ENCODE results near the gene VAT1L. TPM values are rescaled to one million over a fixed set of nuclear protein-coding genes. Genes with fewer than 3 reads are reported as not detected.

The VAT1L gene
- total RNA-seq, 1 experiment from 2014 or later: 19.1 TPM

DNA sequence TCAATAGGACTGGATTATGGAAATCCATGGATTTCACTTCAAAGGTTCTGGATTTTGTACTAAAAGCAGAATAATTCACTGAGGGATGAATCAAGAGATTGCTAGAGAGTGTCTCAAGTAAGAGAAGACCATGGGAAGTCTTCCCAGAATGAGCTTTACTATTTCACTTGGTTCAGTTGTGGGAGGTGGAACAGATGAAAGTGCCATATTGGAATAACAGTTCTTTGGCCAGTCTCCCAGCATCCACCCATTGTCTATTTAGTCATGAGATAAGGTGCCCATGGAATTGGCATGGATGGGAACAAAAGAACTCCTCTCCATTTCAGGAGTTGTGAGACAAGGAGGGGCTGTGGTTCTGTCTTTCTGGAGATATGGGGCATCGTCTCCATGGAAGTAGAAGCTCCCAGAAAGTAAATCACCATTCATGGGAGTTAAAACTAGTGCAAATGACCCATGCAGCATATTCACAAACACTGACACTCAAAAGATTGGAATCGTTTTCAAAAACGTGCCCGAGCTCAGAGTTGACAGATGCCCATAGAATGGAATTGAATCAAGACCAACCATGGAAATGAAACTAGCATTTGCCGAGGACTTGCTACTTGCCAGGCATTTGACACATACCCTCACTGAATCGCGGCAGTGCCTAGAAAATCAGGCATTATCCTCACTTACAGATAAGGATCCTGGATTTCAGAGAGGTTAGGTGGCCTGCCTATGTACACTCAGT is 197.8 kb downstream of the VAT1L start (continued):
- TF ChIP-seq NR2C2 (CRISPR knock-in tag; IDR thresholded peaks at IDR 0.05) (no peak), MXD4 (CRISPR knock-in tag; IDR thresholded peaks at IDR 0.05; ENCODE audit: borderline replicate concordance) (no peak), ZBTB21 (CRISPR knock-in tag; IDR thresholded peaks at IDR 0.05; ENCODE audit: borderline replicate concordance) (no peak), FOXJ3 (CRISPR knock-in tag; IDR thresholded peaks at IDR 0.05; ENCODE audit: borderline replicate concordance) (no peak), ZNF232 (CRISPR knock-in tag; IDR thresholded peaks at IDR 0.05) (no peak), SP1 (CRISPR knock-in tag; conservative IDR thresholded peaks at IDR 0.05) (no peak), FOXP1 (CRISPR knock-in tag; IDR thresholded peaks at IDR 0.05; ENCODE audit: borderline replicate concordance) (no peak)
- TF ChIP-seq, protein P1, sequence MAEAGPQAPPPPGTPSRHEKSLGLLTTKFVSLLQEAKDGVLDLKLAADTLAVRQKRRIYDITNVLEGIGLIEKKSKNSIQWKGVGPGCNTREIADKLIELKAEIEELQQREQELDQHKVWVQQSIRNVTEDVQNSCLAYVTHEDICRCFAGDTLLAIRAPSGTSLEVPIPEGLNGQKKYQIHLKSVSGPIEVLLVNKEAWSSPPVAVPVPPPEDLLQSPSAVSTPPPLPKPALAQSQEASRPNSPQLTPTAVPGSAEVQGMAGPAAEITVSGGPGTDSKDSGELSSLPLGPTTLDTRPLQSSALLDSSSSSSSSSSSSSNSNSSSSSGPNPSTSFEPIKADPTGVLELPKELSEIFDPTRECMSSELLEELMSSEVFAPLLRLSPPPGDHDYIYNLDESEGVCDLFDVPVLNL (CRISPR knock-in tag; IDR thresholded peaks at IDR 0.05; ENCODE audit: borderline replicate concordance, low read depth): no peak
- TF ChIP-seq, protein P2, sequence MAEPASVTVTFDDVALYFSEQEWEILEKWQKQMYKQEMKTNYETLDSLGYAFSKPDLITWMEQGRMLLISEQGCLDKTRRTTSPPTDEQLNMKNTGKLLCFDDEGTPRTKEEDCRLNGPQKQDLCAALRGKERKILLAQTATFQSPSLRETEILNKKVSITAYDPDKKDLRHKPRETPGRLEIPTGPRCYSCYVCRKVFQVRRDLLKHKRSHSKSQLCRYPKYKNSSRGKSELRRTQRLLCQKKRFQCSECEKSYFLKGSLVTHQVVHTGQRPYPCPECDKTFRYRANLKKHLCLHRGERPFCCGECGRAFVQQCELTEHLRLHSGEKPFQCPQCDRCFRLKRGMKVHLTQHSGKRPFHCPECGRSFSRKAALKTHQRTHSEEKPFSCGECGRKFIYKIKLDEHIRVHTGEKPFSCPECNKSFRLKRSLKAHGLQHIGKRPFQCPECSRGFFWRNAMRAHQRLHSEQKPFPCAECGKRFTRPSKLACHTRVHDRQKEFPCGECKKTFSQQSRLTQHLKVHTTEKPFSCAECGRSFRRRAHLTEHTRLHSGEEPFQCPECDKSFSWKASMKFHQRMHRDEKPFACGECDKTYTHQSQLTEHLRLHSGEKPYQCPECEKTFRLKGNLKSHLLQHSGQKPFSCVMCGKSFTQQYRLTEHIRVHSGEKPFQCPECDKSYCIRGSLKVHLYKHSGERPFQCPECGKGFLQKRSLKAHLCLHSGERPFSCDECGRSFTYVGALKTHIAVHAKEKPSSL (CRISPR knock-in tag; conservative IDR thresholded peaks at IDR 0.05): no peak
- TF ChIP-seq, protein P3, sequence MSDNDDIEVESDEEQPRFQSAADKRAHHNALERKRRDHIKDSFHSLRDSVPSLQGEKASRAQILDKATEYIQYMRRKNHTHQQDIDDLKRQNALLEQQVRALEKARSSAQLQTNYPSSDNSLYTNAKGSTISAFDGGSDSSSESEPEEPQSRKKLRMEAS (CRISPR knock-in tag; IDR thresholded peaks at IDR 0.05): no peak
- TF ChIP-seq, protein P4, sequence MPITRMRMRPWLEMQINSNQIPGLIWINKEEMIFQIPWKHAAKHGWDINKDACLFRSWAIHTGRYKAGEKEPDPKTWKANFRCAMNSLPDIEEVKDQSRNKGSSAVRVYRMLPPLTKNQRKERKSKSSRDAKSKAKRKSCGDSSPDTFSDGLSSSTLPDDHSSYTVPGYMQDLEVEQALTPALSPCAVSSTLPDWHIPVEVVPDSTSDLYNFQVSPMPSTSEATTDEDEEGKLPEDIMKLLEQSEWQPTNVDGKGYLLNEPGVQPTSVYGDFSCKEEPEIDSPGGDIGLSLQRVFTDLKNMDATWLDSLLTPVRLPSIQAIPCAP (CRISPR knock-in tag; IDR thresholded peaks at IDR 0.05): no peak
- TF ChIP-seq, protein P5, sequence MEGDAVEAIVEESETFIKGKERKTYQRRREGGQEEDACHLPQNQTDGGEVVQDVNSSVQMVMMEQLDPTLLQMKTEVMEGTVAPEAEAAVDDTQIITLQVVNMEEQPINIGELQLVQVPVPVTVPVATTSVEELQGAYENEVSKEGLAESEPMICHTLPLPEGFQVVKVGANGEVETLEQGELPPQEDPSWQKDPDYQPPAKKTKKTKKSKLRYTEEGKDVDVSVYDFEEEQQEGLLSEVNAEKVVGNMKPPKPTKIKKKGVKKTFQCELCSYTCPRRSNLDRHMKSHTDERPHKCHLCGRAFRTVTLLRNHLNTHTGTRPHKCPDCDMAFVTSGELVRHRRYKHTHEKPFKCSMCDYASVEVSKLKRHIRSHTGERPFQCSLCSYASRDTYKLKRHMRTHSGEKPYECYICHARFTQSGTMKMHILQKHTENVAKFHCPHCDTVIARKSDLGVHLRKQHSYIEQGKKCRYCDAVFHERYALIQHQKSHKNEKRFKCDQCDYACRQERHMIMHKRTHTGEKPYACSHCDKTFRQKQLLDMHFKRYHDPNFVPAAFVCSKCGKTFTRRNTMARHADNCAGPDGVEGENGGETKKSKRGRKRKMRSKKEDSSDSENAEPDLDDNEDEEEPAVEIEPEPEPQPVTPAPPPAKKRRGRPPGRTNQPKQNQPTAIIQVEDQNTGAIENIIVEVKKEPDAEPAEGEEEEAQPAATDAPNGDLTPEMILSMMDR (IDR thresholded peaks at IDR 0.05): no peak
- TF ChIP-seq, protein P6, sequence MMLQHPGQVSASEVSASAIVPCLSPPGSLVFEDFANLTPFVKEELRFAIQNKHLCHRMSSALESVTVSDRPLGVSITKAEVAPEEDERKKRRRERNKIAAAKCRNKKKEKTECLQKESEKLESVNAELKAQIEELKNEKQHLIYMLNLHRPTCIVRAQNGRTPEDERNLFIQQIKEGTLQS (CRISPR knock-in tag; conservative IDR thresholded peaks at IDR 0.05): no peak

DNA sequence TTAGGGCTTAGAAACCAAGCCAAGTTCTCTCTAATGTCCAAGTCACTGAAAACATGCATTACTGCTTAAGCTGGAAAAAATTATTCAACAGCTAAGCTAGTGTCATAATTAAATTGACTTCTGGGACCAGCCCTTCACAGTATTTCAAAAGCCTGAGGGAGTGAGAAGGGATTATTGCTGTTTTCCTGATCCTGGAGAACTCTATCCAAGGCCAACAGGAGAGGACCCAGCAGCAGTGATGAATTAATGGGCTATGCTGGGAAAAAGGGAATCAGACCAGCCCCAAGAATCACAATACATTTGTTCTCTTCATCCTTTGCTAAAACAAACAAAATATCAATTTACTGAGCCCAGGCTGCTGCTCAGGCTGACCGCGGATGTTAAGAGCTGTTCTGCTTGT is 199.4 kb downstream of the VAT1L start:
- no peak overlapping the region for H3K4me3 Mint-ChIP-seq
- DNase-seq (ENCODE audit: low spot score): no peak
- ChIA-PET POLR2A (no interaction called here), CTCF (no interaction called here)
- H3K9me3 Mint-ChIP-seq: peaks cover 16% of the 10 kb centered on the region
- H3K4me1 Mint-ChIP-seq: peaks cover 49% of the 10 kb centered on the region
- H3K27me3 Mint-ChIP-seq (ENCODE audit: low read depth): no peaks in the 10 kb centered on the region; the same call in 1 of the 2 replicates
- TF ChIP-seq, protein P5 (IDR thresholded peaks at IDR 0.05): no peak
- TF ChIP-seq JAZF1 (CRISPR knock-in tag; IDR thresholded peaks at IDR 0.05) (no peak), ELF4 (CRISPR knock-in tag; IDR thresholded peaks at IDR 0.05; ENCODE audit: low read depth) (no peak), TP53 (CRISPR knock-in tag; IDR thresholded peaks at IDR 0.05) (no peak), JUN (CRISPR knock-in tag; IDR thresholded peaks at IDR 0.05) (no peak), KAT7 (CRISPR knock-in tag; IDR thresholded peaks at IDR 0.05; ENCODE audit: borderline replicate concordance) (no peak)
- TF ChIP-seq, protein P7, sequence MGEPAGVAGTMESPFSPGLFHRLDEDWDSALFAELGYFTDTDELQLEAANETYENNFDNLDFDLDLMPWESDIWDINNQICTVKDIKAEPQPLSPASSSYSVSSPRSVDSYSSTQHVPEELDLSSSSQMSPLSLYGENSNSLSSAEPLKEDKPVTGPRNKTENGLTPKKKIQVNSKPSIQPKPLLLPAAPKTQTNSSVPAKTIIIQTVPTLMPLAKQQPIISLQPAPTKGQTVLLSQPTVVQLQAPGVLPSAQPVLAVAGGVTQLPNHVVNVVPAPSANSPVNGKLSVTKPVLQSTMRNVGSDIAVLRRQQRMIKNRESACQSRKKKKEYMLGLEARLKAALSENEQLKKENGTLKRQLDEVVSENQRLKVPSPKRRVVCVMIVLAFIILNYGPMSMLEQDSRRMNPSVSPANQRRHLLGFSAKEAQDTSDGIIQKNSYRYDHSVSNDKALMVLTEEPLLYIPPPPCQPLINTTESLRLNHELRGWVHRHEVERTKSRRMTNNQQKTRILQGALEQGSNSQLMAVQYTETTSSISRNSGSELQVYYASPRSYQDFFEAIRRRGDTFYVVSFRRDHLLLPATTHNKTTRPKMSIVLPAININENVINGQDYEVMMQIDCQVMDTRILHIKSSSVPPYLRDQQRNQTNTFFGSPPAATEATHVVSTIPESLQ (CRISPR knock-in tag; IDR thresholded peaks at IDR 0.05): no peak
- no peak overlapping the region for H3K27ac Mint-ChIP-seq
- H3K36me3 Mint-ChIP-seq: peaks cover 2% of the 10 kb centered on the region; the same call in 1 of the 2 replicates
- no peak for ATAC-seq
